ENCODE data around the gene LRWD1. TPM values are rescaled to one million over a fixed set of nuclear protein-coding genes. Genes with fewer than 3 reads are reported as not detected.

Gene LRWD1
- total RNA-seq, 1 donor from 2014 or later: 23.5 TPM

DNA sequence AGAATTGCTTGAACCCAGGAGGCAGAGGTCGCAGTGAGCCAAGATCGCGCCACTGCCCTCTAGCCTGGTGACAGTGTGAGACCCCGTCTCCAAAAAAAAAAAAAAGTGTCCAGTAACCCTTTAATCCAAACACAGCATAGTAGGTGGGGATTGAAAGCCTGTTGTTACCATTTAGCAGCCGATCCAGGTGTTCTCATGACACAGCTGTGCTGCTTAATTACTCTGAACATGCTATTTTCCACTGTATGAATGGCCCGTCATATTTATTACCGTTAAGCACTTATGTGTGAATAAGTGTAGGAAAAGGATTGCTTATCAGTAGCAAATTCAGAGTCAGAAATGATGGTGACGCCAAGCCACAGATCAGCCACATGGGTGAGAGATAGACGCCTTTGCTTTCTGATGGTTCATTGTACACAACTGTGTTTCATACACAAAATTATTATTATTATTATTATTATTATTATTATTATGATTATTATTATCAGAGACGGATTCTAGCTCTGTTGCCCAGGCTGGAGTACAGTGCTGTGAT lies 43.0 kb upstream of the LRWD1 start:
- Mint-ChIP-seq H3K36me3 (peaks cover 15% of the 10 kb centered on the region), H3K27me3 (no peaks in the 10 kb centered on the region)

DNA sequence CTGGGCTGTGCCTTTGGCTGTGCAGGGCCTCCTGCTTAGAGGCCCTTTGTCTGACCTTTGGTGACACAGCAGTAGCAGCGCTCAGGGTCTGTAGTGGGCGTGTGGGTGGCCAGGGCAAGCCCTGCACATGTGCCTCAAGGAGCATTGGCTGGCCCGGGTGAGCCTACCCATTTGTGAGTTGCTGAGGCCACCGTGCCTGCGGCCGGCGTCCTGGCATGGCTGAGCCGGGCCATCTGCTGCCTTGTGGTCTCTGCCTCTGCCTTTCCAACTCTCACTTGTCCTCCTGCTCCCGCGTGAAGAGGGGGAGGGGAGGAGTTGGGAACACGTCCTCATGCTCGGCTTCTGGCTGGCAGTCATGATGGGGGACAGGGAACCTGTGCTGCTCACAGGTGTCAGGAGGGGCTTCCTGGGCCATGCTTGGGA lies 40.6 kb upstream of the LRWD1 start:
- Mint-ChIP-seq H3K4me3 (no peak overlapping the region), H3K9me3 (no peaks in the 10 kb centered on the region), H3K36me3 (peaks cover 11% of the 10 kb centered on the region), H3K27me3 (no peaks in the 10 kb centered on the region), H3K27ac (no peak overlapping the region), H3K4me1 (ENCODE audit: unreplicated experiment) (no peaks in the 10 kb centered on the region)
- no peak for DNase-seq (ENCODE audit: extremely low spot score, unreplicated experiment)
- TF ChIP-seq, protein P1, sequence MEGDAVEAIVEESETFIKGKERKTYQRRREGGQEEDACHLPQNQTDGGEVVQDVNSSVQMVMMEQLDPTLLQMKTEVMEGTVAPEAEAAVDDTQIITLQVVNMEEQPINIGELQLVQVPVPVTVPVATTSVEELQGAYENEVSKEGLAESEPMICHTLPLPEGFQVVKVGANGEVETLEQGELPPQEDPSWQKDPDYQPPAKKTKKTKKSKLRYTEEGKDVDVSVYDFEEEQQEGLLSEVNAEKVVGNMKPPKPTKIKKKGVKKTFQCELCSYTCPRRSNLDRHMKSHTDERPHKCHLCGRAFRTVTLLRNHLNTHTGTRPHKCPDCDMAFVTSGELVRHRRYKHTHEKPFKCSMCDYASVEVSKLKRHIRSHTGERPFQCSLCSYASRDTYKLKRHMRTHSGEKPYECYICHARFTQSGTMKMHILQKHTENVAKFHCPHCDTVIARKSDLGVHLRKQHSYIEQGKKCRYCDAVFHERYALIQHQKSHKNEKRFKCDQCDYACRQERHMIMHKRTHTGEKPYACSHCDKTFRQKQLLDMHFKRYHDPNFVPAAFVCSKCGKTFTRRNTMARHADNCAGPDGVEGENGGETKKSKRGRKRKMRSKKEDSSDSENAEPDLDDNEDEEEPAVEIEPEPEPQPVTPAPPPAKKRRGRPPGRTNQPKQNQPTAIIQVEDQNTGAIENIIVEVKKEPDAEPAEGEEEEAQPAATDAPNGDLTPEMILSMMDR (conservative IDR thresholded peaks at IDR 0.05): no peak

More for the DNA sequence above, 43.0 kb upstream of the LRWD1 start:
- no peak overlapping the region for H3K27ac Mint-ChIP-seq
- no peak for DNase-seq (ENCODE audit: extremely low spot score, unreplicated experiment)
- H3K9me3 Mint-ChIP-seq: no peaks in the 10 kb centered on the region
- TF ChIP-seq, protein P1 (conservative IDR thresholded peaks at IDR 0.05): no peak
- no peak overlapping the region for H3K4me3 Mint-ChIP-seq
- H3K4me1 Mint-ChIP-seq (ENCODE audit: unreplicated experiment): no peaks in the 10 kb centered on the region

DNA sequence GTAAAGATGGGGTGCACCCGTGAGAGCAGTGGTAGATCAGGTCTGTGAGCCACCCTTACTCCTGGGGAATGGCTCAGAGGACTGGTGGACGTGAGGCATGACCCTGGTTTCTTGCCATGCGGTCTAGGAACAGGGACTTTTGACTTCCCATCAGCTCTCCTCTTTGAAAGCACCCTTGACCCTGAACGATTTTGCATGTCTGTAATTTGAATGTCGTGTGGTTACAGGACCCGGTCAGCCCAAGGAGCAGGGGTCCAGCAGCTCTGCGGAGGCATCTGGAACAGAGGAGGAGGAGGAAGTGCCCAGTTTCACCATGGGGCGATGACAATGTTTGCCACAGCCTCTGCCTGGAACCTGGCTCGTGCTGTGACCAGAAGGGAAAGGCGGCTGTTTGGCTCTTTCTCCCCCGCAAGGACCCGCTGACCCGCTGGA lies 40.0 kb upstream of the LRWD1 start:
- Mint-ChIP-seq H3K27ac (no peak overlapping the region), H3K4me1 (ENCODE audit: unreplicated experiment) (no peaks in the 10 kb centered on the region), H3K4me3 (no peak overlapping the region), H3K9me3 (no peaks in the 10 kb centered on the region), H3K36me3 (peaks cover 11% of the 10 kb centered on the region), H3K27me3 (no peaks in the 10 kb centered on the region)
- DNase-seq (ENCODE audit: extremely low spot score, unreplicated experiment): no peak
- TF ChIP-seq, protein P1 (conservative IDR thresholded peaks at IDR 0.05): no peak

DNA sequence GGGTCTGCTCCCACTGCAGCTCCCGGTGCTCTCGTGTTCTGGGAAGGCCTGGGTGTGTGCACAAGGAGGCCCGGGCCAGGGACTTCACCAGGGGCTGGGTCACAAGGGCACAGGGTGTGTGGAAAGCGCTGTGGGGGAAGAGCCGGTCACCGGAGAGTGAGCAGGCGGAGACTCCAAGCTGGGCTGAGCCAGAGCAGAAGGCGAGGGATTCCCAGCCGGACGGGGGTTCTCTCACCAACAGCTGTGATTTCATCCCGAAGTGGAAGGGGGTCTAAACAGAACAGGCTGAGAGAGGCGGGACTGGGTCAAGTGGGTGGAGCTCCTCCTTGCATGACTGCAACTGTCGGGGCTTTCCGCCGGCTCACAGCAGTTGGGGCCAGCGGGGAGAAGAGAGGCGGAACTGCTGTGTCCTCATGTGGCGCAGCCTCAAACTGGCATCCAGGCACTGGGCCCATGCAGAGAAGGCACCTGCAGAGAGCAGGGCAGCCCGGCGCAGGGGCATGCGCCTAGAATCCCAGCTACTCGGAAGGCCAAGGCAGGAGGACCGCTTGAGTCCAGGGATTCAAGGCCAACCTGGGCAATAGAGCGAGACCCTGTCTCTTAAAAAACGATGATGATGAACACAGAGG lies 39.0 kb upstream of the LRWD1 start:
- H3K9me3 Mint-ChIP-seq: no peaks in the 10 kb centered on the region
- H3K36me3 Mint-ChIP-seq: peaks cover 3% of the 10 kb centered on the region
- DNase-seq (ENCODE audit: extremely low spot score, unreplicated experiment): no peak
- no peaks in the 10 kb centered on the region for H3K27me3 Mint-ChIP-seq
- H3K4me1 Mint-ChIP-seq (ENCODE audit: unreplicated experiment): no peaks in the 10 kb centered on the region
- TF ChIP-seq, protein P1 (conservative IDR thresholded peaks at IDR 0.05): no peak
- H3K27ac Mint-ChIP-seq: no peak overlapping the region
- H3K4me3 Mint-ChIP-seq: no peak overlapping the region

DNA sequence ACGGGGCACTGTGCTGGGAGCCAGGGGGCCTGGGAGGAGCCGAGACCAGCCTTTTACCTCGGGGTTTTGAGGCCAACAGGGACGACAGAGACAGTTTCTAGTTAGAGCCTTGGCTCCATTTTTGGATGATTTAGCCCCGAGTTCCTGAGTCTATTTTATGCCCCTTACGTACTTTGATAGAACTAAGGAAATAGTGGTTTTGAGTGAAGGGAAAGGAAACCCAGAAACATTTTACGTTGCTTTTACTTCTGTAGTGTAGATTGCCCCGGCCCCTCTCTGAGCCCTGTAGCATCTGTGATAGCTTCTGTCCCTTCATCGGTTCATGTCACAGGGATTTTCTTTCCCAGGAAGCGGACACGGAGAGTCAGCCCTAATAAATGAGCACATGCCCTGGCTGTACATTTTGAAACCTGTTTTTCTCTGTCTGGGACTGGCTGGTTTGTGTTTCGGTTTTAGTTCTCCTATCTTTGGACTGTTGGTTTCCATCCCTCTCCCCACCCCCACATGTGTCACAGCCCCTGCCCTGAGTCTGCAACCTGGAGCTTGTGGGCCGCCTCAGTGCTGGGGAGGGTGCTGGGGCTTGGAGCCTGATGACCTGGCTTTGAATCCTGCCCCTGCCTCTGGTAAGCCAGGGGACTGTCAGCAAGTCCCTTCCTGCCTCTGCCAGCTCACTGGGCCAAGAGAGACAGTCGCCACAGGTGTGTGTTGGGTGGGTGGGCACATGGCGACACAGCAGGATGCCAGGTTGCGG lies 38.3 kb upstream of the LRWD1 start:
- Mint-ChIP-seq H3K36me3 (no peaks in the 10 kb centered on the region), H3K27me3 (no peaks in the 10 kb centered on the region), H3K9me3 (no peaks in the 10 kb centered on the region), H3K27ac (no peak overlapping the region), H3K4me3 (no peak overlapping the region), H3K4me1 (ENCODE audit: unreplicated experiment) (no peaks in the 10 kb centered on the region)
- DNase-seq (ENCODE audit: extremely low spot score, unreplicated experiment): no peak
- TF ChIP-seq, protein P1 (conservative IDR thresholded peaks at IDR 0.05): no peak

Measured in type B pancreatic cell (in vitro differentiated cells).